OCI-LY1 (cell line): ENCODE results near the gene TTN.

ENCODE experiments used
- H2AFZ ChIP-seq: fragments of 200-600 bp; sonication (generic), shearing (Covaris generic); 2 replicates; pipeline ENCODE4 v1.6.0; 2014; ENCODE audit warnings: antibody characterized with exemption, mild to moderate bottlenecking, low read length
- H3F3A ChIP-seq: fragments of 200-600 bp; sonication (generic), shearing (Covaris generic); 2 replicates; pipeline ENCODE4 v1.6.0; 2014; ENCODE audit warnings: mild to moderate bottlenecking, antibody characterized with exemption, low read length, moderate library complexity; ENCODE audit not compliant: insufficient read depth
- H3K27ac ChIP-seq: fragments of 200-600 bp; sonication (generic); 2 replicates; pipeline ENCODE4 v1.5.1; 2014; ENCODE audit warnings: low read length, mixed run types, mild to moderate bottlenecking, low read depth; ENCODE audit not compliant: poor library complexity, severe bottlenecking
- H3K27me3 ChIP-seq: fragments of 200-600 bp; sonication (generic); 2 replicates; pipeline ENCODE4 v1.6.0; 2014; ENCODE audit warnings: antibody characterized with exemption, mild to moderate bottlenecking, low read length, moderate library complexity; ENCODE audit not compliant: insufficient read depth
- H3K36me3 ChIP-seq: fragments of 200-600 bp; sonication (generic); 2 replicates; pipeline ENCODE4 v1.6.1; 2014; ENCODE audit warnings: mild to moderate bottlenecking, antibody characterized with exemption, low read length, moderate library complexity, mixed read lengths; ENCODE audit not compliant: insufficient read depth
- H3K4me1 ChIP-seq: fragments of 200-600 bp; sonication (generic); 2 replicates; pipeline ENCODE4 v1.5.1; 2014; ENCODE audit warnings: mild to moderate bottlenecking, low read length, moderate library complexity; ENCODE audit not compliant: insufficient read depth, severe bottlenecking
- H3K4me2 ChIP-seq: fragments of 200-600 bp; sonication (generic), shearing (Covaris generic); 2 replicates; pipeline ENCODE4 v1.6.1; 2014; ENCODE audit warnings: low read length
- H3K4me3 ChIP-seq: fragments of 200-600 bp; sonication (generic); 2 replicates; pipeline ENCODE4 v1.5.1; 2014; ENCODE audit warnings: low read length, low read depth, mild to moderate bottlenecking, mixed read lengths; ENCODE audit not compliant: poor library complexity, severe bottlenecking
- H3K79me2 ChIP-seq: fragments of 200-600 bp; shearing (Covaris generic); 2 replicates; pipeline ENCODE4 v1.6.1; 2016; ENCODE audit warnings: mixed run types, low read length, mixed read lengths; ENCODE audit not compliant: insufficient read depth
- H3K9ac ChIP-seq: fragments of 200-600 bp; sonication (generic), shearing (Covaris generic); 2 replicates; pipeline ENCODE4 v1.6.1; 2014; ENCODE audit warnings: mild to moderate bottlenecking, low read length, mixed read lengths
- H3K9me2 ChIP-seq: fragments of 200-600 bp; sonication (generic), shearing (Covaris generic); 2 replicates; pipeline ENCODE4 v1.6.1; 2014; ENCODE audit warnings: low read depth, mild to moderate bottlenecking, low read length, mixed read lengths
- H3K9me3 ChIP-seq: fragments of 200-600 bp; shearing (Covaris generic); 2 replicates; pipeline ENCODE4 v1.6.1; 2014; ENCODE audit warnings: low read length, mixed read lengths
- H4K20me1 ChIP-seq: fragments of 200-600 bp; sonication (generic), shearing (Covaris generic); 2 replicates; pipeline ENCODE4 v1.6.0; 2016; ENCODE audit warnings: mild to moderate bottlenecking, low read length; ENCODE audit not compliant: insufficient read depth
- EZH2 ChIP-seq: fragments of 200-600 bp; sonication (generic), shearing (Covaris generic); IDR thresholded peaks from 2 replicates; pipeline ENCODE4 v1.8.0; 2017; ENCODE audit warnings: borderline replicate concordance, mixed run types, mild to moderate bottlenecking, antibody characterized with exemption, low read length, moderate library complexity, mixed read lengths
- TF ChIP-seq, protein P1 (sequence below): fragments of 200-600 bp; sonication (generic), shearing (Covaris generic); IDR thresholded peaks from 2 replicates; pipeline ENCODE4 v1.5.1; 2017; ENCODE audit warnings: mild to moderate bottlenecking, antibody characterized with exemption, low read length, moderate library complexity, mixed read lengths

The TTN gene

DNA sequence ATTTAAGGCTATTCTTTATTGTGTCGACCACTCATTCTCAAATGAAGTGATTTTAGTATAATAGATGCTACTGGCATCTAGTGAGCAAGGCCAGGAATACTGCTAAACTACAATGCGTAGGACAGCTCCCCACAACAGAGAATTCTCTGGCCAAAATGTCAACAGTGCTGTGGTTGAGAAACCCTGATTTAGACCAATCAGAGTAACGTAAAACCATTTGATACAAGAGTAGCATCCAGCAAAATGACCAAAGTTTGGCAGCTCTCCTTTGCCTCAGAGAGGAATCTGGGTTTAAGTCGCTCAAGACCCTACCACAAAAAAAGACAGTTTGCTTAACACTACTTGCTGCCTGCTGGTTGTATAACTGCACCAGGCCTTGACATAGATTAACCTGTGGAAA, 37.0 kb upstream of the TTN start:
- H3K9me3 ChIP-seq = no peaks in the 10 kb centered on the region
- H3K4me1 ChIP-seq = no peaks in the 10 kb centered on the region
- peaks cover 10% of the 10 kb centered on the region; the same call in 1 of the 2 replicates for H3K36me3 ChIP-seq
- no peak overlapping the region for H2AFZ ChIP-seq
- no peak overlapping the region for H3K4me2 ChIP-seq
- H3K9ac ChIP-seq = no peak overlapping the region
- no peaks in the 10 kb centered on the region for H3K9me2 ChIP-seq
- H4K20me1 ChIP-seq = no peaks in the 10 kb centered on the region
- TF ChIP-seq, protein P1, sequence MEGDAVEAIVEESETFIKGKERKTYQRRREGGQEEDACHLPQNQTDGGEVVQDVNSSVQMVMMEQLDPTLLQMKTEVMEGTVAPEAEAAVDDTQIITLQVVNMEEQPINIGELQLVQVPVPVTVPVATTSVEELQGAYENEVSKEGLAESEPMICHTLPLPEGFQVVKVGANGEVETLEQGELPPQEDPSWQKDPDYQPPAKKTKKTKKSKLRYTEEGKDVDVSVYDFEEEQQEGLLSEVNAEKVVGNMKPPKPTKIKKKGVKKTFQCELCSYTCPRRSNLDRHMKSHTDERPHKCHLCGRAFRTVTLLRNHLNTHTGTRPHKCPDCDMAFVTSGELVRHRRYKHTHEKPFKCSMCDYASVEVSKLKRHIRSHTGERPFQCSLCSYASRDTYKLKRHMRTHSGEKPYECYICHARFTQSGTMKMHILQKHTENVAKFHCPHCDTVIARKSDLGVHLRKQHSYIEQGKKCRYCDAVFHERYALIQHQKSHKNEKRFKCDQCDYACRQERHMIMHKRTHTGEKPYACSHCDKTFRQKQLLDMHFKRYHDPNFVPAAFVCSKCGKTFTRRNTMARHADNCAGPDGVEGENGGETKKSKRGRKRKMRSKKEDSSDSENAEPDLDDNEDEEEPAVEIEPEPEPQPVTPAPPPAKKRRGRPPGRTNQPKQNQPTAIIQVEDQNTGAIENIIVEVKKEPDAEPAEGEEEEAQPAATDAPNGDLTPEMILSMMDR = no peak
- TF ChIP-seq EZH2 = no peak
- H3K27me3 ChIP-seq = no peaks in the 10 kb centered on the region
- H3K79me2 ChIP-seq = no peaks in the 10 kb centered on the region
- no peak overlapping the region for H3K27ac ChIP-seq
- H3K4me3 ChIP-seq = no peak overlapping the region
- H3F3A ChIP-seq = no peaks in the 10 kb centered on the region

DNA sequence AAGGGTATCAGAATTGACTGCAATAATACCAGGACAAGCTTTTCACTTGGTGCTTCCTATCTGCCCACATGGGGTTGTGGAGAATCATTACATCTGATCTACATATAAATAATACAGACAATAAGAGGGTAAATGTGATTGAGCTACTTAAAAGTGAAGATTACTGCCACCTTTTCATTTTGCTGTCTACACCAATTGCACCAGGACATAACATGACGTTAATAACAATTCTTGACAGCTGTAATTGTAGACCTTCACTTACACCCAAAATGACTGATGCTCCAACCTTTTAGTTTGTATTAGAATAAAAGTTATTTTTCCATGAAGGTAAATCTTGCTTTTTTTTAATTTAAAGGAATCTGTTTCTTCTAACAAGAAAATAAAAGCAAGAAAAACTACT, 36.5 kb upstream of the TTN start:
- Histone ChIP-seq H3K27me3 (no peaks in the 10 kb centered on the region), H3K4me3 (no peak overlapping the region), H3K27ac (no peak overlapping the region), H2AFZ (no peak overlapping the region), H3K9me3 (no peaks in the 10 kb centered on the region), H3K9ac (no peak overlapping the region), H4K20me1 (no peaks in the 10 kb centered on the region), H3K9me2 (no peaks in the 10 kb centered on the region), H3K4me2 (no peak overlapping the region), H3K4me1 (no peaks in the 10 kb centered on the region), H3K36me3 (peaks cover 10% of the 10 kb centered on the region; the same call in 1 of the 2 replicates), H3F3A (no peaks in the 10 kb centered on the region), H3K79me2 (no peaks in the 10 kb centered on the region)
- no peak for TF ChIP-seq EZH2
- TF ChIP-seq, protein P1 = no peak

DNA sequence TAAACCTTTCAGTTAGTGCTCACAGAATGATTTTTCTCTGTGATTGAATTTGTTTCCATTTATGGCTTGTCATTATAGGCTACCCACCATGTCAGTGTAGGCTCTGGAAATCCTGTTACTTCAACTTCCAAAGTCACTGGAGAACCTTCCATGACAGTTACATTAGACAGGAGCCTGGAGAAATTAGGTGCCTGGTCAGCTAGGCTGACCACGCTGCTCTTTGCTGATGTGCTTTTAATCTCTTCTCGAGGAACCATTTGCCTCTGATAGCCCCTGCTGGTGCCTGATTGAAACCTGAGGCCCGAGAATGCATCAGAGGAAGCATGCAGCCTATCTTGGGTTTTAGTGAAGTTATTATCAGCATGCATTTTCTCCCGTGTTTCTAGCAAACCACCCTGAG, 29.6 kb upstream of the TTN start:
- TF ChIP-seq, protein P1 = no peak
- TF ChIP-seq EZH2 = no peak
- Histone ChIP-seq H2AFZ (no peak overlapping the region), H3K27me3 (no peaks in the 10 kb centered on the region), H3K36me3 (no peaks in the 10 kb centered on the region), H3K9me3 (no peaks in the 10 kb centered on the region), H3F3A (no peaks in the 10 kb centered on the region), H3K4me2 (no peak overlapping the region), H3K27ac (no peak overlapping the region), H3K9me2 (no peaks in the 10 kb centered on the region), H3K4me3 (no peak overlapping the region), H3K4me1 (no peaks in the 10 kb centered on the region), H3K79me2 (no peaks in the 10 kb centered on the region), H3K9ac (no peak overlapping the region), H4K20me1 (no peaks in the 10 kb centered on the region)
